Superior temporal gyrus (tissue), 1 donor: Measurements from ENCODE around the gene NHLRC2.
"Not testable (repeated sequence)": the region's sequence is repeated elsewhere in the genome, so short reads cannot be mapped to it uniquely, and the experiment has no call there.

Source experiments
- DNase-seq: peaks from one replicate; pipeline ENCODE4 v3.0.0-alpha.2; 2016; ENCODE audit errors: extremely low spot score

Gene NHLRC2

GRCh38 chr10:113941140-113941539, 86.7 kb downstream of the NHLRC2 start:
- no peak for DNase-seq

- DNase-seq = not testable (repeated sequence)
Measured at GRCh38 chr10:113943196-113943595, 88.7 kb downstream of the NHLRC2 start.

- no peak for DNase-seq
Measured at GRCh38 chr10:113945075-113945686, 90.7 kb downstream of the NHLRC2 start.

- DNase-seq = no peak
Measured at GRCh38 chr10:113945687-113946085, 91.2 kb downstream of the NHLRC2 start.

- DNase-seq = no peak
Measured at GRCh38 chr10:113947184-113948041, 93.0 kb downstream of the NHLRC2 start.

GRCh38 chr10:113948048-113948447, 93.6 kb downstream of the NHLRC2 start:
- no peak for DNase-seq

GRCh38 chr10:113950268-113950667, 95.8 kb downstream of the NHLRC2 start:
- DNase-seq = no peak

- DNase-seq = no peak
Measured at GRCh38 chr10:113953505-113954272, 99.2 kb downstream of the NHLRC2 start.

- no peak for DNase-seq
Measured at GRCh38 chr10:113954409-113954808, 99.9 kb downstream of the NHLRC2 start.

GRCh38 chr10:113957013-113957412, 102.6 kb downstream of the NHLRC2 start:
- peak; percentile 68 for DNase-seq

GRCh38 chr10:113958631-113959382, 104.3 kb downstream of the NHLRC2 start:
- peak; percentile 56 for DNase-seq

GRCh38 chr10:113959383-113959760, 104.9 kb downstream of the NHLRC2 start:
- no peak for DNase-seq

GRCh38 chr10:113960617-113961181, 106.2 kb downstream of the NHLRC2 start:
- no peak for DNase-seq

GRCh38 chr10:113961182-113962031, 106.9 kb downstream of the NHLRC2 start:
- no peak for DNase-seq

GRCh38 chr10:113965077-113965476, 110.6 kb downstream of the NHLRC2 start:
- DNase-seq = no peak

- DNase-seq = no peak
Measured at GRCh38 chr10:113965683-113966082, 111.2 kb downstream of the NHLRC2 start.
